GM12891 (cell line): ENCODE results near the gene C16orf89.

Source experiments
- POLR2A ChIP-seq: IDR thresholded peaks from 2 replicates; pipeline ENCODE4 v1.6.1; 2011; ENCODE audit warnings: low read depth, low read length, control low read depth
- POLR2AphosphoS5 ChIP-seq: IDR thresholded peaks from 2 replicates; pipeline ENCODE4 v1.6.1; 2011; ENCODE audit warnings: low read depth, low read length, control low read depth

DNA sequence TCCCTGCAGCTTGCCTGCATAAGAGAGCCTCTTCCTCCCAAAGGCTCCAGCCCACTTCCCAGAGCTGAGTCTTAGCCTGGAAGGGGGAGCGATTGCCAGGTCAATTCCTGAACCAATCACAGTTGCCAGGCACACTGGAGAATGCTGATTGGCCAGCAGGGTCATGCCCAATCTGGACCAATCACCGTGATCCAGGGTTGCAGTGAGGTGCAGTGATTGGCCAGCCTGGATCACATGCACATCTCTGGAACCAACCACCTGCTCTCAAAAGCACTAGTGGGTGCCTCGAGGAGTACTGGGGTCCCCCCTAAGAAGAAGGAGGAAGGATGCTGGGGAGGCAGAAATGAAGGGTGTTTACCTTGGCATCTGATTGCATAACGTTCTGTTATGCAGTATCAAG is 50.4 kb downstream of the C16orf89 start:
- TF ChIP-seq POLR2A (no peak), POLR2AphosphoS5 (no peak)
